ENCODE measurements around the gene SYTL3. TPM values are rescaled to one million over a fixed set of nuclear protein-coding genes. Genes with fewer than 3 reads are reported as not detected.
A peak's percentile ranks its signal among the peaks of the same experiment; 100 is the strongest.
"Not testable (repeated sequence)": the region's sequence is repeated elsewhere in the genome, so short reads cannot be mapped to it uniquely, and the experiment has no call there.

SYTL3 gene
- total and polyA plus RNA-seq, 11 donors: 4.0 to 14.6 (median 8.2) TPM

DNA sequence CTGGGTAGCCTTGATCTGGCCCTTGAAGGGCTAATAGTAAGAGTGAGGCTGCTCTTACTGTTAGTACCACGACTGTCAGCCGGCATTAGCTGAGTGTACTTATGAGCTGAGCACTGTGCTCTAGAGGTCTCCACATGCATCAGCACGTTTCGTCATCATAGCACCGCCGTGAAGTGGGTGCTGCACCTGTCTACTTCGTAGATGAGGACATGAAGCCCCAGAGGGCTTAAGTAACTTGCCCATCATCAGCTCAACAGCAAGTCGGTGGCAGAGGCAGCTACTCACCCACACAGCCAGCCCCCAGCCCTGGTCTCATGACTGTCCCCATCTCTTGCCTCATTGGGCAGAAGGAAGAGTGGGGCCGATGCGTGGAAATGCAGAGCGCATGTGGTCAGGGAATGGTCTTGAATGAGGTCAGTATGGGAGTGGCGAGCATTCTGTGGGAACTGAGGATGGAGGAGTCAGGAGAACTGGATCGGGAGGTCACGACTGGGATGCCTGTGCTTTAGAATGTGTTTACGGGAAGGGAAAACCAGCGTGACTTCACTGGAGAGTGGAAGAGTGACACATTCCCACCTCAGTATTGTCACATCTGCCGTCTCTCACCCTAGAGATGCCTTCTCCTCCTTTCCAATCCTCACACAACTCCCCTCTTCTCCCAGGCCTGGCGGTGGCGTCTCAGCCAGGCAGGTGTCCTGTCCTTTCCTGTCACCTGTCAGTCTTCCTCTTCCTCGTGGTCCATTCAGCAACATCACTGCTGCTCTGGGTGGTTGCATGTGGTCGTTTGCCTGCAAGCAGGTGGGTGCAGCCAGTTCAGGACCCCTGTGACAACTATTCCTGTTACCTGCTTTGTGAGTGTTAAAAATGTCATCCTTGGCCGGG is 6.0 kb downstream of the SYTL3 start:
- intact Hi-C loops (cut with DNase I): loop anchor here in 2 of 10 donors (5.0 kb wide), 1 partner anchor 36 kb away; no protein-coding TSS in a partner anchor
- ATAC-seq: no peak
- H3K4me3 ChIP-seq: no peak overlapping the region
- H3K36me3 ChIP-seq: no peaks in the 10 kb centered on the region
- H3K4me1 ChIP-seq: peaks cover 0 to 54% (median 18%) of the 10 kb centered on the region in 12 donors
- H3K9me3 ChIP-seq: no peaks in the 10 kb centered on the region
- H3K27ac ChIP-seq: peak overlapping the region in 2 of 12 donors; percentile 80 to 93
- WGBS, 4 donors: 87 to 89% (median 88%) methylated on average over 21 to 22 of the region's 22 CpGs
- no peak for DNase-seq
- no peaks in the 10 kb centered on the region for H3K27me3 ChIP-seq
- TF ChIP-seq POLR2A (IDR thresholded peaks at IDR 0.05): no peak
- TF ChIP-seq, protein P1, sequence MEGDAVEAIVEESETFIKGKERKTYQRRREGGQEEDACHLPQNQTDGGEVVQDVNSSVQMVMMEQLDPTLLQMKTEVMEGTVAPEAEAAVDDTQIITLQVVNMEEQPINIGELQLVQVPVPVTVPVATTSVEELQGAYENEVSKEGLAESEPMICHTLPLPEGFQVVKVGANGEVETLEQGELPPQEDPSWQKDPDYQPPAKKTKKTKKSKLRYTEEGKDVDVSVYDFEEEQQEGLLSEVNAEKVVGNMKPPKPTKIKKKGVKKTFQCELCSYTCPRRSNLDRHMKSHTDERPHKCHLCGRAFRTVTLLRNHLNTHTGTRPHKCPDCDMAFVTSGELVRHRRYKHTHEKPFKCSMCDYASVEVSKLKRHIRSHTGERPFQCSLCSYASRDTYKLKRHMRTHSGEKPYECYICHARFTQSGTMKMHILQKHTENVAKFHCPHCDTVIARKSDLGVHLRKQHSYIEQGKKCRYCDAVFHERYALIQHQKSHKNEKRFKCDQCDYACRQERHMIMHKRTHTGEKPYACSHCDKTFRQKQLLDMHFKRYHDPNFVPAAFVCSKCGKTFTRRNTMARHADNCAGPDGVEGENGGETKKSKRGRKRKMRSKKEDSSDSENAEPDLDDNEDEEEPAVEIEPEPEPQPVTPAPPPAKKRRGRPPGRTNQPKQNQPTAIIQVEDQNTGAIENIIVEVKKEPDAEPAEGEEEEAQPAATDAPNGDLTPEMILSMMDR (IDR thresholded peaks at IDR 0.05): no peak

DNA sequence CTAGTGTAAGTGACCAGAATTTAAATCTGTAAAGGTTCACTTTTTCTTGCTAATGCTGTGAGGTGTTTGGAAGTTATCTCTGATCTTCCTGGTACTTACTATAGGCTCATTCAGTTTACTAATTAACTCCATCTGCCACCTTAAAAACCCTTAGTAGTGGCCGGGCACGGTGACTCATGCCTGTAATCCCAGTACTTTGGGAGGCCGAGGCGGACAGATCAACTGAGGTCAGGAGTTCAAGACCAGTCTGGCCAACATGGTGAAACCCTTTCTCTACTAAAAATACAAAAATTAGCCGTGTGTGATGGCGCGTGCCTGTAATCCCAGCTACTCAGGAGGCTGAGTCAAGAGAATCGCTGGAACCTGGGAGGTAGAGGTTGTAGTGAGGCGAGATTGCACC is 7.1 kb downstream of the SYTL3 start:
- ATAC-seq, H3K27ac ChIP-seq, H3K27me3 ChIP-seq, H3K4me3 ChIP-seq, H3K9me3 ChIP-seq, DNase-seq, H3K36me3 ChIP-seq: not testable (repeated sequence)
- WGBS, 4 donors: 86 to 94% (median 91%) methylated on average over 9 of the region's 9 CpGs
- intact Hi-C loops (cut with DNase I): loop anchor here in 2 of 10 donors (5.0 kb wide), 1 partner anchor 35 kb away; no protein-coding TSS in a partner anchor
- peaks cover 0 to 54% (median 18%) of the 10 kb centered on the region in 12 donors for H3K4me1 ChIP-seq

DNA sequence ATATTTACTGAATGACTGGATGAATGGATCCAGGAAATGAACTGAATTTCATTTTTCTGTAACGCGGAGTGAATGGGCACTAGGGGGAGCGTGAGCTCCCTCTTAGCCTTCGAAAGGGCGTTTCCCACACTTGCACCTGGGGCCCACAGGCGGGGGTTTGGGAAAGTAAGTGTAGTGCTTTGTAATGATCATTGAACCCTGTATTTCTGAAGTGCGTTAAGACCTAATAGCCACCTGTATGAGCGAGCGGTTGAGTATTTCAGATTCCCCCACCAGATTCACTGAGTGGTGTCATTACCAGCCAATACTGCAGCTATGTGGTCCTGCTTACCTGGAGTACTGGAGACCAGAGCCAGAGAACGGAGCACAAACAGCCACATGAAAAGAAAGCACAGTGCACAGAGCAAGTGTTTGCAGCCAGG is 10.5 kb downstream of the SYTL3 start:
- no peaks in the 10 kb centered on the region for H3K9me3 ChIP-seq
- 50 to 69% (median 58%) methylated on average over 10 of the region's 10 CpGs for WGBS, 4 donors

DNA sequence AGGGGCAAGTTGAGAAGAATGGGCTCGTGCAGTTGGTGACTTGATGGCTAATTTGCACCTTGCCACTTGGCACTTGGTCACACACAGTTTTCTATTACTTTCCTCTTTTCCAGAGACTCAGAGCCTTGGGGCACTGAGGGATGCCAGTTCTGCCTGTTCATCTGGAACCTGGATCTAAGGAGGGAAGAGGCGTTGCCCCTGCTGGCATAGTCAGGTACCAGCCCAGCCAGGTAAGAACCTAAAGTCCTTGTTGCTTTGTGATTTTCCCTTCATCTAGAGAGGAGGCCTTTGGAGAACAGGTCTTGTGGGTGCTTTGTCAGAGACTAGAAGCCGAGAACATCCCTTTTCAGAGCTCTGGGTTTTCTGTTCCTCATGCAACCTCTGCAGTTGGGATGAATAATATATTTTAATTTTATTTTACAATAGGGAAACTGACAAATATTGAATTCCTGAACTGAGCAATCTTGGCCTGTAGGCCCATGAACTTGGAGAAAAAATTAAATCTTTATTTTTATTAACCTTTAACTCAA is 11.4 kb downstream of the SYTL3 start:
- peaks cover 0 to 8% (median 0%) of the 10 kb centered on the region in 9 donors for H3K36me3 ChIP-seq
- peaks cover 0 to 34% (median 0%) of the 10 kb centered on the region in 12 donors for H3K4me1 ChIP-seq
- 92 to 95% (median 93%) methylated on average over 3 of the region's 3 CpGs for WGBS, 4 donors
- intact Hi-C loops (cut with DNase I): no loop called here
- H3K27ac ChIP-seq: no peak overlapping the region
- H3K27me3 ChIP-seq: no peaks in the 10 kb centered on the region
- no peak overlapping the region for H3K4me3 ChIP-seq
- ATAC-seq (no peak), DNase-seq (no peak)
- no peaks in the 10 kb centered on the region for H3K9me3 ChIP-seq
- TF ChIP-seq, protein P1 (IDR thresholded peaks at IDR 0.05): no peak
- TF ChIP-seq POLR2A (IDR thresholded peaks at IDR 0.05): no peak

More for the DNA sequence above, 10.5 kb downstream of the SYTL3 start:
- ATAC-seq (no peak), DNase-seq (no peak)
- Histone ChIP-seq H3K36me3 (peaks cover 0 to 4% (median 0%) of the 10 kb centered on the region in 9 donors), H3K27me3 (no peaks in the 10 kb centered on the region), H3K4me1 (peaks cover 0 to 39% (median 1%) of the 10 kb centered on the region in 12 donors), H3K27ac (no peak overlapping the region), H3K4me3 (no peak overlapping the region)
- TF ChIP-seq POLR2A (IDR thresholded peaks at IDR 0.05): no peak
- TF ChIP-seq, protein P1 (IDR thresholded peaks at IDR 0.05): peak in 8 of 12 donors; percentile 18 to 51 (median 33)
- intact Hi-C loops (cut with DNase I): no loop called here
